Erythroblast (primary cell): ENCODE results near the gene TBCA.

Experiments used
- GATA1 ChIP-seq: IDR thresholded peaks from 2 replicates; pipeline ENCODE4 v1.6.1; 2011; ENCODE audit warnings: low read depth, mild to moderate bottlenecking, control low read depth, low read length, moderate library complexity
- POLR2A ChIP-seq: IDR thresholded peaks from 2 replicates; pipeline ENCODE4 v1.6.1; 2011; ENCODE audit warnings: mild to moderate bottlenecking, low read length

DNA sequence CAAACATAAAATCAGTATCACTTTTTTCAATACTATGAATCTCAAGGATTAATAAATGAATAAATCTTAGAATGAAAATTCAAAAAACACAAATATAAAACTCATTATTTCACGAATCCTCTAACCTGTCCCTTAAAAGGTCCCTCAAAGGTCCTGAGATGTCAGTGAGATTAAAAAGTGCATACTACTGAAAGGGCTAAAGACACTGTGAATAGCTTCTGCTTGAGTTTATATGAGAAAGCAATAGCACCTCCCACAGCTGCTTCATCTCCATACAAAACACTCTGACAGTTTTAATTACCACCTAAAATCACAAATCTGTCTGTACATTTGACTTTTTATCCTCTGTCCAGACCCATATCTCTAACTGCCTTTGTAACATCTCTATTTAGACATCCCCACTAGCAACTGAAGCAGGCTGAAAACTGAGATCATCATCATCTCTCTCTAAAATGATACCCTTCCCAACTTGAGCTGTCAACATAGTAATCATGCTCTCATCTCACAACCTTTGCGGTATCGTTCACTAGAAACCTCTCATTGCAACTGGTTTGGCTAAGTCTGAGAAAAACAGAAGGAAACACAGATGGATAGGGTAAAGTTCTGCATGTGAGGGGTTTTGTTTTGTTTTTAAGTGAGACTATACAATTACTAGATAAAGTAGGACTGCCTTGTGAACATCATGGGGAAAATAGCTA, 56.3 kb downstream of the TBCA start:
- TF ChIP-seq POLR2A (no peak), GATA1 (no peak)
